HG03565 (cell line): ENCODE data around the gene HOXC12.

Experiments
- ATAC-seq: cut with Tn5 transposase; IDR thresholded peaks from one replicate; pipeline ENCODE4 v1.9.1; 2021; ENCODE audit warnings: mild to moderate bottlenecking, moderate library complexity; ENCODE audit not compliant: unreplicated experiment

Gene HOXC12

DNA sequence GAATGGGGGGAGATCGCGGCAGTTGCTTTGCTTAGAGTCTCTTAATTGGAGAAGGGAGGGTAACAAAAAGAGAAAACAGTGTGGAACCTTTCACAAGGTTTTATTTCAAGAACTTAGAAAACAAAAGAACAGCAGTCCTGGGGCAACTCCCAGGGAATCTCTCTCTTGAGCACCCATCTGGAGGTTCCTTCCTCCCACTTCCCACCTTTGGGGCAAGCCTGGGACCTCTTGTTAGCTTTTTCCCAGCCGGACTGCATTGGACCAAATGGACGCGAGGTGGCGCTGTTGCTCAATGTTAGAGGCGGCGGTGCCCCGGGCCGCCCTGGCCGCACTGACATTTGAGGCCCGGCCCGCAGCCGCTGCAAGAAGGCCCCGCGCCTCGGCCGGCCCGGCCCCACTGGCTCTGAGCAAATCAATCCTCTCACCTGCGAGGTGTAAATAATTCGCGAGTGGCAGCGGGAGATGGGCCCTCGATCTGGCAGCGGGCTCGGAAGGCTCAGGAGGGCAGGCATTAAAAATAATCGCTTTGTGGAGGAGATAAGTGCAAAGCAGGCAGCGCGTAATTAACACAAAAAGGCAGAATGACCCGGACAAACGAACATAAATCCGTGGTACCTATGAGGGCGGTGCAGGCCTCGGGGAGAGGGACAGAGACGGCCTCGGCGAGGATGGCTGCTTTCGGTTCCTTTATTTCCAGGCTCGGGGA is 51.3 kb downstream of the HOXC12 start:
- ATAC-seq: peak; percentile 73

DNA sequence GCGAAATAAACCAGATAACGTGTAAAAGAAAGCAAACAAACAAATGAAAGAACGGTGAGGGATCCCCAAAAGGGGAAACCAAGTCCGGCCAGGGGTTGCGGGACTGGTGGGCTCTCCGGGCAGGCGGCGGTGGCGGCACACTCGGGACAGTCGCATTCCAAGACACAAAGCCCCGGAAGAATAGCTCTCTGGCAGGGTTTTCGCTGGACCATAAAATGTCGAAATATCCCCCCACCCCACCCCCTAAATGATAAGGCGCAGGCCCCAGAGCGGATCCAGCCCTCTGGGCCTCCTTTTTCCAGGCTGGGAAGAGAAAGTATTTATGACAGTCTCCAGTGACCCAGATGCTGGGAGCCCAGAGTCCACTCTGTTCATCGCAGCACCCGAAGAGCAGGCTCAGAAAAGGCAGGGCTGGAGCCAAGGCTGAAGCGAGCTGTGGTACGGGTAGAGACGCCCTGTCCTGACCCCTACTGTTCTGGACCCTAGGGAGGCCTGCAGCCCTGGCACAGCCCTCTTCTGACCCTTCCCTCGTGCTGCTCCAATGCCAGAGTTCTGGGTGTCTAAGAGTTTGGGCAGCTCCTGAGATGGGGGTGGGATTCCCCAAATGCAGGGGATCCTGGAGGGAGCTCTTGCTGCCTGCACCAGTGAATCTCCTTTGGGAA is 52.0 kb downstream of the HOXC12 start:
- no peak for ATAC-seq

DNA sequence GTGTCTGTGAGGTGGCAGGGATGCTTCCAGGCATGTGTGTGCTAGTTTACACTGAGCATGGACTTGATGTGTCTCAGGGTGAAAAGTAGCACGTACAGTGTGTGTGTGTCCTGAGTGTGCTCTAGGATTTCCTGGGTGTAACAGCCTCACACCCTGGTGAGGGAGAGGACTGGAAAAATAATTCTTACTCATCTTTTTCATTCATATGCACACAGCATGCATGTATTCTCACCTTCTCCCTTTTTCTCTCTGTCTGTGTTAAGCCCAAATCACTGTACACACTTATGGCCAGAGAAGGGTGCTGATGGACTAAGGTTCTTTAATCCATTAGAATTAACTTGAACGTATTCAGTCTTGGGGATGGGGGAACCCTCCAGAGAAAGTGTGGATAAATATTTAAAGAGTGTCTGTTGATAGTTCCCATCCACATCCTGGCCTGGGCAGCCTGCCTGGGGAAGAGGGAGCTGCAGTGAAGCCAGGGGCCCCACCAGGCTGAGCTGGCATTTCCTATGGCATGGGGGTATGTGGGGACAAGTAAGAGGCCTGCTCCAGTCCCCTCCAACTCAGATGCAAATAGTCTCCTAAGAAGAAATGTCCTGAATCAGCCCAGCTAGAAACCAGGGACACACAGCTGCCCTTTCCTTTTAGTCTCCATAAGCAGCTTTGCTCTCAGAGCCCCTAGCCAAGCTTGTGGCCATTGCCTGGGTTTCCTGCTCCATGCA is 53.0 kb downstream of the HOXC12 start:
- no peak for ATAC-seq

GRCh38 chr12:54008260-54008552 is 53.5 kb downstream of the HOXC12 start:
- ATAC-seq: no peak
